Lower leg skin (tissue), 3 donors: Measurements from ENCODE around the gene TNFAIP8L2.

Source experiments
- POLR2A ChIP-seq, 2 donors: fragments of 450-650 bp; IDR thresholded peaks; one replicate each; pipeline ENCODE4 v1.6.1; 2016 to 2017; ENCODE audit warnings: antibody characterized with exemption in 2 of 2, mild to moderate bottlenecking in 1 of 2, moderate library complexity in 1 of 2
- TF ChIP-seq, protein P1 (sequence below), 3 donors: fragments of 450-650 bp; IDR thresholded peaks; one replicate each; pipeline ENCODE4 v1.5.1; 2016; ENCODE audit warnings: antibody characterized with exemption in 3 of 3, mild to moderate bottlenecking in 3 of 3, moderate library complexity in 2 of 3

DNA sequence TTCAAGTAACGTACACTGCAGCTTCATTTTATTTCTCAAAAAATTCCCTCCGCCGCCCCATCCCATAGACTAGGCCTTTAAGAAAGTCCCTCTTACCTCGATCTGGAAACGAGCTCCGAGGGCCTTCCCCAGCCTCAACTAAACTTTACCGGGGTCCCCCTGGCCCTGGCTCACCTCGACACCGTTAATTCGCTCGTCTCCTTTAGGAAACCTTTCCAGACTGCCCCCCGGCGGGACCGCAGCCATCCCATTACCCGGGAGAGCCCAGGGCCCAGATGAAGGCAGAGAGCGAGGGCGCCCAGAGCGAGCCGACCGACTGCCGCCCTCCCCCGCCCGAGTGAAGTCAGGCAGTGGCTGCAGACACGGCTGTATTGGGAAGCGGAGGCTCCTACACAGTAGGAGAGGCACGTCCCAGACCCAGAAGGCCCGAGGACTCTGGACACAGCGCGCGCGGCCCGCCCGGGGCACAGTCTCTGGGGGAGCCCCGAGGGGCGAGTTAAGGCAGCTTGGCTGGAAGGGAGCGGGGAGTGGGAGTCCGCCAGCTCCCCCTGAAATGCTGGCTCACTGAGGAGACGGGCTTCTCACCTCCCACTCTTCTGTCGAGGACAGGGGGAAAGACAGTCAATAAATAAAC, 24.6 kb upstream of the TNFAIP8L2 start:
- no peak for TF ChIP-seq POLR2A (IDR thresholded peaks at IDR 0.05)
- TF ChIP-seq, protein P1, sequence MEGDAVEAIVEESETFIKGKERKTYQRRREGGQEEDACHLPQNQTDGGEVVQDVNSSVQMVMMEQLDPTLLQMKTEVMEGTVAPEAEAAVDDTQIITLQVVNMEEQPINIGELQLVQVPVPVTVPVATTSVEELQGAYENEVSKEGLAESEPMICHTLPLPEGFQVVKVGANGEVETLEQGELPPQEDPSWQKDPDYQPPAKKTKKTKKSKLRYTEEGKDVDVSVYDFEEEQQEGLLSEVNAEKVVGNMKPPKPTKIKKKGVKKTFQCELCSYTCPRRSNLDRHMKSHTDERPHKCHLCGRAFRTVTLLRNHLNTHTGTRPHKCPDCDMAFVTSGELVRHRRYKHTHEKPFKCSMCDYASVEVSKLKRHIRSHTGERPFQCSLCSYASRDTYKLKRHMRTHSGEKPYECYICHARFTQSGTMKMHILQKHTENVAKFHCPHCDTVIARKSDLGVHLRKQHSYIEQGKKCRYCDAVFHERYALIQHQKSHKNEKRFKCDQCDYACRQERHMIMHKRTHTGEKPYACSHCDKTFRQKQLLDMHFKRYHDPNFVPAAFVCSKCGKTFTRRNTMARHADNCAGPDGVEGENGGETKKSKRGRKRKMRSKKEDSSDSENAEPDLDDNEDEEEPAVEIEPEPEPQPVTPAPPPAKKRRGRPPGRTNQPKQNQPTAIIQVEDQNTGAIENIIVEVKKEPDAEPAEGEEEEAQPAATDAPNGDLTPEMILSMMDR (IDR thresholded peaks at IDR 0.05), result no peak
